PFSK-1 (cell line): ENCODE results near the gene PICALM.

Source experiments
- POLR2AphosphoS5 ChIP-seq: IDR thresholded peaks from 2 replicates; pipeline ENCODE4 v1.6.1; 2012; ENCODE audit warnings: low read depth, mild to moderate bottlenecking, control low read depth, low read length, moderate library complexity
- TAF1 ChIP-seq: IDR thresholded peaks from 2 replicates; pipeline ENCODE4 v1.6.1; 2012; ENCODE audit warnings: low read length, control low read depth, borderline replicate concordance; ENCODE audit not compliant: insufficient read depth
- TF ChIP-seq, protein P1 (sequence below), 2 experiments: IDR thresholded peaks; 2 replicates each; pipeline versions ENCODE4 v1.6.1 to v1.8.0; 2011 to 2012; ENCODE audit warnings: low read depth in 2 of 2, low read length in 2 of 2, control low read depth in 1 of 2, inconsistent platforms in 1 of 2, mild to moderate bottlenecking in 1 of 2, moderate library complexity in 1 of 2; ENCODE audit not compliant: insufficient read depth in 1 of 2

DNA sequence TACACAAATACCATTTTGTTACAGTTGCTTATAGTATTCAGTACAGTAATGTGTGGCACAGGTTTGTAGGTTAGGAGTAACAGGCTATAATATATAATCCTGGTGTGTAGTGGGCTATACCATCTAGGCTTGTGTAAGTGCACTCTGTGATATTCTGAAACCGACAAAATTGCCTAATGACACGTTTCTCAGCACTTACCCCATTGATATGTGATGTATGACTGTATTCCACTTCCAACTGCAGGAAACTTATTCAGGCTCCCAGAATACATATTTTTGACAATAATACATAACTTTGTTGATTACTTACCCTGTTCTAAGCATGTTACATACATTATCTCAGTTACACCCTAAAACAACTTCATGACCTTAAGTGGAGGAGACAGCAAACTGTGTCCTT lies 5.1 kb upstream of the PICALM start:
- TF ChIP-seq TAF1 (no peak), POLR2AphosphoS5 (no peak)
- TF ChIP-seq, protein P1, sequence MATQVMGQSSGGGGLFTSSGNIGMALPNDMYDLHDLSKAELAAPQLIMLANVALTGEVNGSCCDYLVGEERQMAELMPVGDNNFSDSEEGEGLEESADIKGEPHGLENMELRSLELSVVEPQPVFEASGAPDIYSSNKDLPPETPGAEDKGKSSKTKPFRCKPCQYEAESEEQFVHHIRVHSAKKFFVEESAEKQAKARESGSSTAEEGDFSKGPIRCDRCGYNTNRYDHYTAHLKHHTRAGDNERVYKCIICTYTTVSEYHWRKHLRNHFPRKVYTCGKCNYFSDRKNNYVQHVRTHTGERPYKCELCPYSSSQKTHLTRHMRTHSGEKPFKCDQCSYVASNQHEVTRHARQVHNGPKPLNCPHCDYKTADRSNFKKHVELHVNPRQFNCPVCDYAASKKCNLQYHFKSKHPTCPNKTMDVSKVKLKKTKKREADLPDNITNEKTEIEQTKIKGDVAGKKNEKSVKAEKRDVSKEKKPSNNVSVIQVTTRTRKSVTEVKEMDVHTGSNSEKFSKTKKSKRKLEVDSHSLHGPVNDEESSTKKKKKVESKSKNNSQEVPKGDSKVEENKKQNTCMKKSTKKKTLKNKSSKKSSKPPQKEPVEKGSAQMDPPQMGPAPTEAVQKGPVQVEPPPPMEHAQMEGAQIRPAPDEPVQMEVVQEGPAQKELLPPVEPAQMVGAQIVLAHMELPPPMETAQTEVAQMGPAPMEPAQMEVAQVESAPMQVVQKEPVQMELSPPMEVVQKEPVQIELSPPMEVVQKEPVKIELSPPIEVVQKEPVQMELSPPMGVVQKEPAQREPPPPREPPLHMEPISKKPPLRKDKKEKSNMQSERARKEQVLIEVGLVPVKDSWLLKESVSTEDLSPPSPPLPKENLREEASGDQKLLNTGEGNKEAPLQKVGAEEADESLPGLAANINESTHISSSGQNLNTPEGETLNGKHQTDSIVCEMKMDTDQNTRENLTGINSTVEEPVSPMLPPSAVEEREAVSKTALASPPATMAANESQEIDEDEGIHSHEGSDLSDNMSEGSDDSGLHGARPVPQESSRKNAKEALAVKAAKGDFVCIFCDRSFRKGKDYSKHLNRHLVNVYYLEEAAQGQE (IDR thresholded peaks at IDR 0.05; ENCODE audit: insufficient read depth in 1 of 2, low read depth in 2 of 2, low read length in 2 of 2) = no peak
